GM19023 (cell line): ENCODE results near the gene TMEM127.
"Not testable (repeated sequence)": the region's sequence is repeated elsewhere in the genome, so short reads cannot be mapped to it uniquely, and the experiment has no call there.

Source experiments
- ATAC-seq: cut with Tn5 transposase; IDR thresholded peaks from one replicate; pipeline ENCODE4 v1.9.1; 2021; ENCODE audit warnings: mild to moderate bottlenecking, moderate library complexity; ENCODE audit not compliant: unreplicated experiment

Gene TMEM127

GRCh38 chr2:96265840-96266679 is at the start of gene TMEM127, which contains the start of gene CIAO1:
Gene TMEM127 (minus strand): TSS chr2:96265997. CDS start chr2:96265381, 616 bp downstream.
Gene CIAO1 (plus strand): TSS chr2:96266225. CDS start chr2:96266351, 126 bp downstream.
- ATAC-seq: peak; percentile 90

GRCh38 chr2:96315005-96315399 is 49.2 kb upstream of the TMEM127 start:
- no peak for ATAC-seq

DNA sequence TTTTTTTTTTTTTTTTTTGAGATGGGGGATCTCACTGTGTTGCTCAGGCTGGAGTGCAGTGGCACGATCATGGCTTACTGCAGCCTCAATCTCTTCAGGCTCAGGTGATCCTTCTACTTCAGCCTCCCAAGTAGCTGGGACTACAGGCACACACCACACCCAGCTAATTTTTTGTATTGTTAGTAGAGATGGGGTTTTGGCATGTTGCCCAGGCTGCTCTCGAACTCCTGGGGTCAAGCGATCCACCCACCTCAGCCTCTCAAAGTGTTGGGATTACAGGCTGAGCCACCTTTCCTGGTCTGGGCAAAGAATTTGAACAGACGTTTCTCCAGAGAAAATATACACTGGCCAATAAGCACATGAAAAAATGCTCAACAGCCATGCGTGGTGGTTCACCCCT is 42.5 kb upstream of the TMEM127 start:
- no peak for ATAC-seq

DNA sequence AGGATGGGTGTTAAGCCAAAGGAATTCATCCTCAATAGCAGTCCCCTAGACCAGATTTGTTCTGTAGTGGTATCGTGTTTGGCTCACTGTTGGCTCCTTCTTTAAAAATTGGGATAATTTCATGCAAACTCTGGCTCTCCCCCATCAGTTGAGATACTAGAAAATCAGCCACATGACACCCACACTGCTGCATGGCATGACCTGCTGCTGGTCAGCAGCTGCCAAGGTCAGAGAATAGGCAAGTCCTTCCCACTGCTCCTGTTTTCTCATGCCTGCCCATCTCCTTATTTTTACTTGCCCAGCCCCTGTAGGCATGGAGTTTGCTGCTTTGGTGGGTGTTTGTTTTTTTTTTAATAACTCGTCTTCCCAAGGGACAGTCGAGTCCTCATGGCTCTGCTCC is 40.6 kb upstream of the TMEM127 start:
- no peak for ATAC-seq

GRCh38 chr2:96305979-96306308 is 40.1 kb upstream of the TMEM127 start:
- peak; percentile 9 for ATAC-seq

DNA sequence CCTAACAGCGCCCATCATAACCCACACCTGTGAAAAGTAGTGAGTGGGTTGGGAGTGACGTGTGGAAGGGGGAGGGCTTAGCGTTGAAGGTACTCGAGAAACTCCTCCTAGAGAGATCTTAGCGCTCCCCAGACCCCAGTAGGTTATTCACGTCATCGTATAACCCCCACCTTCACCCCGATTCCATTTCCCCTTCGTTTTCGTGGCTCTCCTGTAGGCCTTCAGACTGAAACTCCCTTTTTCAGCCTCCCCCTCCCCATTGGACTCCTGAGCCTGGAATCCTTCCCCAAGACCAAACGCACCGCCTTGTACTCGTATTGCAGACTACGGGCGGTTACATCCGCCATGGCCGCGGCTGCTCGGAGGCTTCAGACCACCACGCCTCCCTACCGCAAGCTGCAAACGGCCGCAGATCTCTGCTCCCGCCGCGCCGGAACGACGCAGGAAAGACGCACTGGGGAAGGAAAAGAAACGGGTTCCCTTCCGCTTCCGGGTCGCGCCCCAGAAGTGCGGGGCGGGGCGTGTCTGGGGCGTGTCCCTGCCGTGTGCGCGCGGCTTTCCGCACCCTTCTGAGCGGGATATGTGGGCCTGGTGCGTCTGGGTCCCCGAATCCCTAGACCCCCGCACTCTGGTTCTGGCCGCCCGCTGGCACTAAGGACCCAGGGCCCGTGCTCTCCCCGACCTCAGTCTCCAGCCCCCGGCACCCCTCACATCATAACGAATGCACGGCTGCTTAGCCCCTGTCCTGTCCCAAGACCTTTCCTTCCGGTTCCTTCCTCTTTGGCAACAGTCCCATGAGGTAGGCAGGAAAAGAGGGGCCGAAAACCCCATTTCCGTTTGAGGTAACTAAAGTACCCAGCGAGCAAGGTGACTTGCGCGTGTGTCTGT is 39.5 kb upstream of the TMEM127 start, which contains the start of gene SNRNP200:
Gene SNRNP200 (minus strand): TSS at position 456 of the 888 bp plus-strand sequence. CDS start 109 bp downstream, at position 347.
- peak; percentile 94 for ATAC-seq

GRCh38 chr2:96304606-96305005 is 38.8 kb upstream of the TMEM127 start:
- no peak for ATAC-seq

DNA sequence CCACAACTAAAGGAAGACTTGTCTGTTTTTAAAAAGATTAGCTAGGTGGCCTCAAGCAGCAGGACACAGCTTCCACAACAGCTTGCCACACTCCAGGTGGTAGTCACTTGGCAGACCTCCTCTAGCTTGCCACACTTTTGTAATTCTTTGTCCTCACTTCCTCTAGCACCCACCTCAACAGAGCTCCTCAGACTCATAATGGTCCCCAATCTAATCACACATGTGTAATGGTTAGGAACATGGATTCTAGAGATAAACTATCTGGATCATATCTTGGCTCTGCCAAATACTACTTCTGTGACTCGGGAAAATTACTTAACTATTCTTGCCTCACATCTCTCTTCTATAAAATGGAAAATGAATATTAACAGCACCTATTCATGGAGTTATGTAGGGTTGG is 36.1 kb upstream of the TMEM127 start:
- no peak for ATAC-seq

DNA sequence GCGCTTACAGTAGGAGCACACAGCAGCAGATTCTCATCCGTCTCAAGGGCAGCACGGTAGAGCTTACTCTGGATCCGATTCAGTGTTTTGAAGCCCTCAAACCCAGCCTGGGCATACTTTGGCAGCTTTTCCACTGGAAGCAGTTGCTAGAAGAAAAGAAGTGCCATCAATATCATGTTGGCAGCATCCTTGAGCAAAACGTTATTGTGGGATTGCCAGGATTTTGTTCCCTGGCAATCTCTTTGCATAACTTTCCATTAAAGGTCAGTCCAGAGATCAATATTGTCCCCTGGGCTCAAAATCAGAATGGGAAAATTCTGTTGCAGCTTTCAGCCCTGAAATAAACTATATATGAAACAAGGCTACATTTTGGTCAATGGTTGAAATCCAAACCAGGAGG is 31.1 kb upstream of the TMEM127 start:
- no peak for ATAC-seq

- ATAC-seq: not testable (repeated sequence)
These were observed 28.5 kb upstream of the TMEM127 start for GRCh38 chr2:96294271-96294670.

- ATAC-seq: no peak
These were observed 26.0 kb upstream of the TMEM127 start for GRCh38 chr2:96291751-96292150.

- ATAC-seq: no peak
These were observed 21.6 kb upstream of the TMEM127 start for GRCh38 chr2:96287273-96287856.

- ATAC-seq: no peak
These were observed 11.1 kb upstream of the TMEM127 start for GRCh38 chr2:96276787-96277499.

DNA sequence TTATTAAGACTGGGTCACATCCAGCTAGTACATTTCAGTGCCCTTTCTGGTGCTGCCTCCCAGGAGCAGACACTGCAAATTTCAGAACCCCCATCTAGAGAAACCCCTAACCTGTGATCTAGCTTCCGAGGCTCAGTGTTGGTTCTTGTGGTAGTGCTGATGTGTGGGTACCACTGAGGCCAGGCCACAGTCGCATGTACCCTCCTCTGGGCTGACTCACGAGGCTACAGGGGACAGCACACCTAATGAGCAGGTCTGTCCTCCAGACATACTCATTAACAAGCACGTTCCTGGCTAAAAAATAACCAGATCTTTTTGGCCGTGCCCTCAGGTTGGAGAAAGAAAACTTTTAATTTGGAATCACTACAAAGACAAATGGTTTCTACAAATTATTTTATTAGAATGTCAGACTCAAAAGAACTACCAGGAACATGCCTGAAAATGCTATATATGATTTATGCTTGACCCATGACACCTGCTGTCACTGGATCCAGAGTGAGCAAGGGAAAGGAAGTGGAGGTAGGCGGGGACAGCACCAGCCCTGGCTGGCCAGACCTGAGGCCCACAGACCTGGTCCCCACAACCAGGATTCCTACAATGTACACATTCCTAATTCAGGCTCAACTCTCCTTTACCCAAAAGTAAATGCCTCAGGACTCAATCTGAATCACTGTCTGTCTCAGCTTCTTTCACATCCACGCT is 8.7 kb upstream of the TMEM127 start:
- no peak for ATAC-seq

- no peak for ATAC-seq
These were observed 8.0 kb upstream of the TMEM127 start for GRCh38 chr2:96273763-96274162.

DNA sequence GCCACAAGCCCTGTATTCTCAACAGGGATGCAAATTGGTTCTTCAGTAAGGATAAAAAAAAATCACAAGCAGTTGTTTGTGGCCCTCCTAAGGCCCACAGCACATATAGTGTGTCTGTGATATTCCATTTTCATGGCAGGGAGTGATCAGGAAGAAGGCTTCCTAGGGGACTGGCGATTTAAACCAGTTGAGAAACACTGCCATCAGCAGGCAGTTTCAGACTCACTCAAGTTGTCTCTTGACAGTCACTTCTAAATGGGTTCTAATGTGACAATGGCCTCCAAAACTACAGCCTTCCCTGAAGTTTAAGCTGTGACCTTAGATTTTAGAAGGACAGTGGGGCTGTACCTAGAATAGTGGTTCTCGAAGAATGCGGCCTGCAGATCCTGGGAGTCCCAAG is 6.2 kb upstream of the TMEM127 start:
- no peak for ATAC-seq

DNA sequence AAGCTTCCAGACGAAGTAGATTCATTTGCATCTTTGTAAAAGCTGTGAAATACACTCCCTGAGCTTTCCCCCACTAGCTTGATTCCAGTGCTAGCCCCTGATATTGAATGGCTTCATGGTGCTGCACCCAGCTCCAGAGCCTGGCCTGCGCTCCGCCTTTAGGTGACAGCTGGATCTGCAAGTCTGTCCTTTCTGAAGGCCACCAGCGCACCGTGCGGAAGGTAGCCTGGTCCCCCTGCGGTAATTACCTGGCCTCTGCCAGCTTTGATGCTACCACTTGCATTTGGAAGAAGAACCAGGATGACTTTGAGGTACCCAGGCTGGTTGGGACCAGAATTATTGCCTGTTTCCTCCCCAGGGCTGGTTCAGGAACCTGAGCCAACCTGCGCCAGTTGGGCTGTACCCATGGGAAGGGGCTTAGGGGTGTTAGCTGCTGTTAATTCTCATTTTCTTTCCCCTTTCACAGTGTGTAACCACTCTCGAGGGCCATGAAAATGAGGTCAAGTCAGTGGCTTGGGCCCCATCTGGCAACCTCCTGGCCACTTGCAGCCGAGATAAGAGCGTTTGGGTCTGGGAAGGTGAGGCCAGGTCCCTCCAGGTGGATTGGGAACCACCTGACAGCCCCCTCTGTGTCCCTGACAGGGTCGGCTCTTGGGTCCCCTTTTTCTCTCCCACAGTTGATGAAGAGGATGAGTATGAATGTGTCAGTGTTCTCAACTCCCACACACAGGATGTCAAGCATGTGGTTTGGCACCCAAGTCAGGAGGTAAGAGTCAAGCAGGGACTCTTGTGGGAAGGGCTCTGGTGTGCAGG is 1.6 kb upstream of the TMEM127 start:
- ATAC-seq: no peak

- ATAC-seq: peak; percentile 27
These were observed 403 bp downstream of the TMEM127 start for GRCh38 chr2:96265349-96265839.
